Measurements from ENCODE around the gene GARIN3. TPM values are rescaled to one million over a fixed set of nuclear protein-coding genes. Genes with fewer than 3 reads are reported as not detected.

GARIN3 gene
- total and polyA plus RNA-seq, 9 of the 15 experiments (the other 6 are each of a cell fraction or from before 2014, with no cell fraction given), result not detected

- TF ChIP-seq PHF8 (IDR thresholded peaks at IDR 0.05; ENCODE audit: borderline replicate concordance, low read length) (peak; percentile 90), ESRRA (IDR thresholded peaks at IDR 0.05; ENCODE audit: borderline replicate concordance, low read depth) (peak; percentile 6; the same call in 1 of the 2 replicates), HNRNPK (IDR thresholded peaks at IDR 0.05; ENCODE audit: low read depth, low read length, poor library complexity, severe bottlenecking) (no peak), ZBTB11 (CRISPR knock-in tag; IDR thresholded peaks at IDR 0.05) (0 out of 6 replicates have a peak, but pooled peaks of 1 of the 3 experiments have one; percentile 41), JUND (IDR thresholded peaks at IDR 0.05; ENCODE audit: borderline replicate concordance, low read depth, low read length) (no peak), JUND (tag; IDR thresholded peaks at IDR 0.05; ENCODE audit: borderline replicate concordance, low read depth, low read length) (peak; percentile 25; the same call in 1 of the 3 replicates), POLR2H (tag; IDR thresholded peaks at IDR 0.05; ENCODE audit: low read depth) (peak; percentile 95), NRF1 (conservative IDR thresholded peaks at IDR 0.05 in 1 of 2, IDR thresholded peaks at IDR 0.05 in 1 of 2) (peak; percentile 73 to 75; a peak in 2 of 4 replicates), PHF20 (IDR thresholded peaks at IDR 0.05; ENCODE audit: partially characterized antibody) (peak; percentile 66), FOXM1 (IDR thresholded peaks at IDR 0.05; ENCODE audit: low read depth) (peak; percentile 97), FOXM1 (CRISPR knock-in tag; IDR thresholded peaks at IDR 0.05; ENCODE audit: low read depth) (no peak), DACH1 (IDR thresholded peaks at IDR 0.05; ENCODE audit: partially characterized antibody) (peak; percentile 48), SMAD3 (CRISPR knock-in tag; conservative IDR thresholded peaks at IDR 0.05) (no peak), POLR2G (IDR thresholded peaks at IDR 0.05; ENCODE audit: low read depth, low read length) (peak; percentile 95), ZNF23 (CRISPR knock-in tag; IDR thresholded peaks at IDR 0.05) (no peak), TEAD1 (CRISPR knock-in tag; IDR thresholded peaks at IDR 0.05) (no peak), ZNF511 (CRISPR knock-in tag; IDR thresholded peaks at IDR 0.05) (peak; percentile 66; the same call in 1 of the 2 replicates), KLF1 (tag; IDR thresholded peaks at IDR 0.05) (no peak), NCOR1 (IDR thresholded peaks at IDR 0.05) (peak; percentile 34), GTF2F1 (IDR thresholded peaks at IDR 0.05; ENCODE audit: low read depth, low read length) (peak; percentile 39; the same call in 1 of the 2 replicates), ZNF384 (IDR thresholded peaks at IDR 0.05; ENCODE audit: low read depth, low read length) (peak; percentile 81), NR2C2 (CRISPR knock-in tag; IDR thresholded peaks at IDR 0.05) (no peak), NR2C2 (tag; IDR thresholded peaks at IDR 0.05) (peak; percentile 51; the same call in 1 of the 2 replicates), GTF2B (IDR thresholded peaks at IDR 0.05; ENCODE audit: extremely low read depth, insufficient read length) (peak; percentile 31)
Measured at GRCh38 chr5:157142317-157143126, 23.5 kb downstream of the GARIN3 start, which contains the start of gene MED7 (continued).
